Right lobe of liver (tissue), 6 donors: ENCODE data around the gene PPBP. TPM values are rescaled to one million over a fixed set of nuclear protein-coding genes. Genes with fewer than 3 reads are reported as not detected.

Source experiments
- ATAC-seq, 4 donors: fragments of 200-7000 bp; cut with Tn5 transposase; one replicate each; pipeline ENCODE4 v1.9.1; 2020; ENCODE audit warnings: mild to moderate bottlenecking in 4 of 4, moderate library complexity in 4 of 4
- DNase-seq, 3 donors: peaks; one replicate each; pipeline ENCODE4 v3.0.0-alpha.2; 2020
- H3K27ac ChIP-seq, 3 donors: fragments of 200-600 bp; one replicate each; pipeline ENCODE4 v1.8.0; 2022
- H3K27me3 ChIP-seq, 2 donors: fragments of 200-600 bp; one replicate each; pipeline ENCODE4 v1.8.0; 2022
- H3K36me3 ChIP-seq, 4 donors: fragments of 200-600 bp; sonication (generic) in 1 of 4; one replicate each; pipeline versions ENCODE4 v1.5.1 to v1.8.0; 2017 to 2022; ENCODE audit warnings: control low read depth in 1 of 4
- H3K4me1 ChIP-seq, 4 donors: fragments of 200-600 bp; sonication (generic) in 1 of 4; one replicate each; pipeline versions ENCODE4 v1.5.1 to v1.8.0; 2017 to 2022; ENCODE audit warnings: control low read depth in 1 of 4
- H3K4me3 ChIP-seq, 3 donors: fragments of 200-600 bp; one replicate each; pipeline ENCODE4 v1.8.0; 2022
- H3K9me3 ChIP-seq, 4 donors: fragments of 200-600 bp; sonication (generic) in 1 of 4; one replicate each; pipeline versions ENCODE4 v1.5.1 to v1.8.0; 2017 to 2022; ENCODE audit warnings: control low read depth in 1 of 4
- POLR2A ChIP-seq: fragments of 450-650 bp; IDR thresholded peaks from one replicate; pipeline ENCODE4 v1.6.1; 2017; ENCODE audit warnings: antibody characterized with exemption, mild to moderate bottlenecking
- WGBS: methylation state at CpG from one replicate; pipeline ENCODE4 v1.1.6; 2018; ENCODE audit warnings: low coverage, low lambda C conversion rate; ENCODE audit not compliant: insufficient coverage; ENCODE audit errors: missing lambda C conversion rate; 5-methylcytosine and 5-hydroxymethylcytosine counted together
- intact Hi-C, 2 donors: fragments of 100-400 bp; cut with DNase I; formaldehyde crosslinking; loops; one replicate each; pipeline versions ENCODE4 v1.11.2 to v1.14.1; 2022
- total RNA-seq, 6 experiments: library from RNA; depleted of rRNA in 2 of 6; stranded (reverse); fragments of >200 nt in 2 of 6; fragmentation: NEBNext Ultra II Directional in 3 of 6; extraction: Animal tissue kit (Norgen Biotek cat#: 25700) in 3 of 6; gene quantifications; one replicate each; pipeline versions ENCODE4 v1.1.0 to v1.2.4, GENCODE V29; 2016 to 2023
- TF ChIP-seq, protein P1 (sequence below), 4 donors: fragments of 200-600 bp in 3 of 4; fragments of 450-650 bp in 1 of 4; IDR thresholded peaks; one replicate each; pipeline versions ENCODE4 v1.5.1 to v1.8.0; 2016 to 2022; ENCODE audit warnings: antibody characterized with exemption in 4 of 4, mild to moderate bottlenecking in 2 of 4
- donor health status: DM: no; HTN: yes; CAD: no.
- donor health status: DM: no; HTN: no; CAD: no.
- donor health status: DM: no; HTN: no; CAD: no.
- donor health status: DM: no; HTN: yes; CAD: no.
- donor health status: DM: no; HTN: yes; CAD: no.

Gene PPBP
- total RNA-seq, 6 experiments from 2014 or later = 0.42 to 8.5 (median 1.2) TPM; not detected in 1

DNA sequence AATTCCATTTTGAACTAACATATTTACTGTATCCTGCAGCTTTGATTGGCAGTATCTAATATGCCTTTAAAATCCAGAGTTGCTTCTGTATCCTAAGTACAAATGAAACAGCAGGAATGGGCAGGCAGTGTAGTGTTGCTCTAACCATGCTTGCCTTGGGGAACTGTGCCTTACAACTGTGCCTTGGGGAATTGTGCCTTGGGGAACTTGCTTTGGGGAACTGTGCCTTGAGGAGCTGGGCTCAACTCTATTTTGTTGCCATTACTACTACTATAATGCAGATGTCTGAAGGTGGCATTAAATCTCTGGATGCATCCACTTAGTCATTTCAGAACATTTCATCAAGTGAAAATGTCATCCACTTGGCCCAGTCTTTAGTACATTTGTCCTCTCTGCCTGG is 43.6 kb upstream of the PPBP start:
- H3K9me3 ChIP-seq = no peaks in the 10 kb centered on the region
- H3K27me3 ChIP-seq = no peaks in the 10 kb centered on the region
- no peak overlapping the region for H3K27ac ChIP-seq
- intact Hi-C loops = no loop called here
- H3K4me1 ChIP-seq = no peaks in the 10 kb centered on the region
- no peak overlapping the region for H3K4me3 ChIP-seq
- no peaks in the 10 kb centered on the region for H3K36me3 ChIP-seq
- ATAC-seq (no peak), DNase-seq (no peak)
- TF ChIP-seq, protein P1, sequence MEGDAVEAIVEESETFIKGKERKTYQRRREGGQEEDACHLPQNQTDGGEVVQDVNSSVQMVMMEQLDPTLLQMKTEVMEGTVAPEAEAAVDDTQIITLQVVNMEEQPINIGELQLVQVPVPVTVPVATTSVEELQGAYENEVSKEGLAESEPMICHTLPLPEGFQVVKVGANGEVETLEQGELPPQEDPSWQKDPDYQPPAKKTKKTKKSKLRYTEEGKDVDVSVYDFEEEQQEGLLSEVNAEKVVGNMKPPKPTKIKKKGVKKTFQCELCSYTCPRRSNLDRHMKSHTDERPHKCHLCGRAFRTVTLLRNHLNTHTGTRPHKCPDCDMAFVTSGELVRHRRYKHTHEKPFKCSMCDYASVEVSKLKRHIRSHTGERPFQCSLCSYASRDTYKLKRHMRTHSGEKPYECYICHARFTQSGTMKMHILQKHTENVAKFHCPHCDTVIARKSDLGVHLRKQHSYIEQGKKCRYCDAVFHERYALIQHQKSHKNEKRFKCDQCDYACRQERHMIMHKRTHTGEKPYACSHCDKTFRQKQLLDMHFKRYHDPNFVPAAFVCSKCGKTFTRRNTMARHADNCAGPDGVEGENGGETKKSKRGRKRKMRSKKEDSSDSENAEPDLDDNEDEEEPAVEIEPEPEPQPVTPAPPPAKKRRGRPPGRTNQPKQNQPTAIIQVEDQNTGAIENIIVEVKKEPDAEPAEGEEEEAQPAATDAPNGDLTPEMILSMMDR (IDR thresholded peaks at IDR 0.05) = no peak
- no peak for TF ChIP-seq POLR2A

DNA sequence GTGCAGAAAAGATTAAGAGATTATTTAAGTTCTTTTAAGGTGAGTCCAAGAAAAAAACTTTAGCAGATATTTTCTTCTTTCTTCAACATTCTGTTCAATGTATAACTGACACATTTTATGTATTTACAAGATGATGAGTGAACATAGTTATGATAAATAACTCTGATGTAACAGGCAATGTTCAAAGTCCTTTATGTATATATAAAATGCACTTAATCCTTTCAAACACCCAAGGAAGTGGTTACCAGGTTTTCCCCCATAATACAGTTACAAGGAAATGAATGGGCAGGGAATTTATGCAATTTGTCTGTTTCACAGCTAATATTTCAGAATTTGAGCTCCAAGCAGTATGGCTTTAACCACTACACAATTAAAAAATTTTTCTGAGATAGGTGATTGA is 42.3 kb upstream of the PPBP start:
- H3K27ac ChIP-seq = no peak overlapping the region
- no peaks in the 10 kb centered on the region for H3K4me1 ChIP-seq
- no peaks in the 10 kb centered on the region for H3K36me3 ChIP-seq
- H3K27me3 ChIP-seq = no peaks in the 10 kb centered on the region
- H3K9me3 ChIP-seq = no peaks in the 10 kb centered on the region
- ATAC-seq (no peak), DNase-seq (no peak)
- TF ChIP-seq, protein P1 (IDR thresholded peaks at IDR 0.05) = no peak
- no peak for TF ChIP-seq POLR2A
- H3K4me3 ChIP-seq = no peak overlapping the region
- intact Hi-C loops = no loop called here

DNA sequence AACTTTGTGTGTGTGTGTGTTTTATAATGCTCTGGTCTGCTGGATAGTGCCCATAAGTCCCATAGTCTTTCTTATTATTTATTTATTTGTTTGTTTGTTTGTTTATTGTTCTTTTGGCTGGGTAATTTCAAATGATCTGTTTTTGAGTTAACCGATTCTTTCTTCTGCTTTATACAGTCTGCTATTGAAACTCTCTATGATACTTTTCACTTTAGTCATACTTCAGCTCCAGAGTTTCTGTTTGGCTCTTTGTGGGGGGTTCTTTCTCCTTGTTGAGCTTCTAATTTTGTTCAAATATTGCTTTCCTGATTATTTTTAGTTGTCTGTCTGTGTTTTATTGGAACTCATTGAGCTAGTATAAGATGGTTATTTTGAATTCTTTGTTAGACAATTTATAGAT is 40.5 kb upstream of the PPBP start:
- 38% methylated on average over 1 of the region's 1 CpG for WGBS
- DNase-seq = no peak
- TF ChIP-seq, protein P1 (IDR thresholded peaks at IDR 0.05) = no peak
- no peak for TF ChIP-seq POLR2A
- no peaks in the 10 kb centered on the region for H3K27me3 ChIP-seq
- ATAC-seq = no peak
- no peak overlapping the region for H3K27ac ChIP-seq
- H3K4me1 ChIP-seq = no peaks in the 10 kb centered on the region
- no peaks in the 10 kb centered on the region for H3K9me3 ChIP-seq
- no peak overlapping the region for H3K4me3 ChIP-seq
- intact Hi-C loops = no loop called here
- no peaks in the 10 kb centered on the region for H3K36me3 ChIP-seq

DNA sequence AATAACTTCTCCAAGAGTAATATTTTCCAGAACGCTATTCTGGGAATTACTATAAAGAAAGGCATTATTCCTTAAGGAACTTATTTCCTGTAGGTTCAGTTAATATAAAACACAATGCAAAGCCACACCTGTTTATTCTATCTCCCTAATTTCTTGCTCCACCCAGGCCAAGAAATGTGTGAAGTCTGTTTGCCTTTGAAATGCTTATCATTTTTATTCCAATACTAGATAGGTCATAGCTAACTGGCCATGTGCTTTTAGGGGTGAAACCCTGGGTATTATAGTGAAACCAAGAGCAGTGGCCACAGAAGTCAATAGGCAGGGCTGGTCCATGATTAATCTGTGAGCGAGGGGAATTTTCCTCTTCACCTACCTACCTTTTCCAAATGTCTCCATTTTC is 35.7 kb upstream of the PPBP start:
- intact Hi-C loops = no loop called here
- no peak for DNase-seq
- no peak overlapping the region for H3K27ac ChIP-seq
- 88% methylated on average over 2 of the region's 2 CpGs for WGBS
- TF ChIP-seq POLR2A = no peak
- no peaks in the 10 kb centered on the region for H3K27me3 ChIP-seq
- H3K36me3 ChIP-seq = no peaks in the 10 kb centered on the region
- H3K9me3 ChIP-seq = no peaks in the 10 kb centered on the region
- ATAC-seq = no peak
- no peaks in the 10 kb centered on the region for H3K4me1 ChIP-seq
- H3K4me3 ChIP-seq = no peak overlapping the region

DNA sequence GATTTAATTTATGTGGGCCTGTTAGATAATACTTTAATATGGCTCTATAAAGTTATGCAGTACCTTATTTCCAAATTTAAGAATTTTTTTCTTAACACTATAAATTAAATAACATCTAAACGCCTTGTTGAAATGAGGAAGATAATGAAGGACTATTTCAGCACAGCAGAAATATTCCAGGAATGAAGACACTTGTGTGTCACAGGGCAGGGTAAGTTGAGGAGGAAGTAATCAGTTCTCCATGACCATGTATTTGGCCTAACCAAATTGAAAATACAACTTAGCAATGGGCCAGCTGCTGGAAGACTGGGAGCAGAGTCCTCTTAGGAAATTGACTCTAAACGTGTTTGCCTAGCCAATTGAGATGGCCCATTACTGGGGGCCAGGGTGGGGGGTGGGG is 33.6 kb upstream of the PPBP start:
- Histone ChIP-seq H3K9me3 (no peaks in the 10 kb centered on the region), H3K4me1 (no peaks in the 10 kb centered on the region), H3K36me3 (no peaks in the 10 kb centered on the region), H3K4me3 (no peak overlapping the region), H3K27ac (no peak overlapping the region), H3K27me3 (no peaks in the 10 kb centered on the region)
- DNase-seq (no peak), ATAC-seq (no peak)
- 22% methylated on average over 2 of the region's 2 CpGs for WGBS
- intact Hi-C loops = no loop called here
- TF ChIP-seq POLR2A = no peak
- TF ChIP-seq, protein P1 (IDR thresholded peaks at IDR 0.05) = no peak
